GM18502 (cell line): ENCODE data around the gene SSBP1.
"Not testable (repeated sequence)": the region's sequence is repeated elsewhere in the genome, so short reads cannot be mapped to it uniquely, and the experiment has no call there.

Experiments used
- ATAC-seq: cut with Tn5 transposase; IDR thresholded peaks from one replicate; pipeline ENCODE4 v1.9.1; 2021; ENCODE audit warnings: mild to moderate bottlenecking; ENCODE audit not compliant: unreplicated experiment, poor library complexity

Gene SSBP1

DNA sequence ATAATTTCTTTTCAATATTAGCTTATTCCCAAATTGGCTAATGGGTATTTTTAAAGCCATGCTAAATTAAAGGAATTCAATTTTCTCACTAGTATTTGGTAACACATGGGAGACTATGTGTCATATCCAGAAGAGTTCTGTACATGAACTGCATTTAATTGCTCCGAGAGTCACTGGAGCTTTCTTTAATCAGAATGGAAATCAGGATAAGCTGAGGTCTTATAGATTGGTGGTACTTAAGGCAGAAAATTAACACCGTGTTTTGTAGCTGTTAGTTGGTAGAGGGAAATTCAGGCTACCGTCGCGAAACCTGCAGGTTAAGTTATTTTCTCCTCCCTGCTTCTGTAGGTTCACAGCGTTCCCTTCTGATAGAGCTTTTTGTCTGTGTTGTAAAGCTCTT, 29.8 kb upstream of the SSBP1 start, which contains the start of gene WEE2:
Gene WEE2 (plus strand): TSS at position 3 of the 400 bp plus-strand sequence. CDS start 406 bp downstream, outside the sequence.
- ATAC-seq = no peak

DNA sequence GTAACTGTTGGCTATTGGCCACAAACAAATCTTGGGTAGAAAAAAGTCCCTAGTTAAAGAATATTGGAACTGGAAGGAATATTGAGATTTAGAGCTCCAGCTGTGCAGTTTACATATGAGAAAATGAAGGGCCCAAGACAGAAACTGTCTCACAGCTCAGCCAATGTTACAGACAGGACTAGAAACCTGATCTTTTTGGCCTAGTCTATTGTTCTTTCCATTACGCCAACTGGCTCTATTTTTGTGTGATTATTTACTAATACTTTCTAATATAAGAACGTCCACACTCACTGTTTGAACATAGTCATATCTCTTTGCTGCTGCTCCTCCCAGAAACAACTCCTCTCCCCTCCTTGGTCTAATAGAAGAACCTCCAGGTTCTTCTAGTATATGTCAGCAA, 28.8 kb upstream of the SSBP1 start:
- no peak for ATAC-seq

DNA sequence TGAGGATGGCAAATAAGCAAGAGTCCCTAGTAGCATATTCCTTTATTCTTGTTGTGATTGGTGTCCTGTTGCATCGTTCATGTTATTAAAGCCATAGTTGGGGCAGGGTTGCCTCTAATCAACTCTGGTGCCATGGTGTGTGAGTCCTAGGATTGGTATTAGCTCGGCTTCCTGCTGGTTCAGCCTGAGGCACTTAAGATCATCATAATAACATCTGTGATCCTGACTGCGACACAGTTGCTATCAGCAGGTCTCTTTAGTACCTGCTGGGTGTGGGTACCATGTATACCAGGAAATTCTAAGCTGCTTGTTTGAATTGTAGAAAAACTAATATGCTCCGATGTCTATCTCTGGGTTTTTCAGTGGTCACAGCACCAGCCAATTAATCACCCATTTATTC, 28.4 kb upstream of the SSBP1 start:
- no peak for ATAC-seq

DNA sequence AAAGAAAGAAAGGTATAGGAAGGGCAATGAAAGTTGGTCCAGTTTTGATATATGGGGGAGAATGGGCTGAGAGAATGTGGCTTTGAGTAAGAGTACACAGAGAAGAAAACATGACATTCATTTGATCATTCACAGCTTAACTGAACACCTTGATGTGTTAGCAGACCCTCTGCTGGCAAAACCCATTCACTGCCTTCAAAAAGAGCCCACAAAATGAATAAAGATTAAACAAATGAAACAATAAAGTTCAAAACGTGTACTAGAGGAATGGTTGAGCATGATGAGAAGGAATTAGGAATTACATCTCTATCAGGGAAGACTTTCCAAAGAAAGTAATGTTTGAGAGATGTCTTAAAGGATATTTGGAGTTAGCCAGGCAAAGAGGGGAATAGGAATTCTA, 27.9 kb upstream of the SSBP1 start:
- no peak for ATAC-seq

- no peak for ATAC-seq
Measured at GRCh38 chr7:141712603-141713255, 25.4 kb upstream of the SSBP1 start.

DNA sequence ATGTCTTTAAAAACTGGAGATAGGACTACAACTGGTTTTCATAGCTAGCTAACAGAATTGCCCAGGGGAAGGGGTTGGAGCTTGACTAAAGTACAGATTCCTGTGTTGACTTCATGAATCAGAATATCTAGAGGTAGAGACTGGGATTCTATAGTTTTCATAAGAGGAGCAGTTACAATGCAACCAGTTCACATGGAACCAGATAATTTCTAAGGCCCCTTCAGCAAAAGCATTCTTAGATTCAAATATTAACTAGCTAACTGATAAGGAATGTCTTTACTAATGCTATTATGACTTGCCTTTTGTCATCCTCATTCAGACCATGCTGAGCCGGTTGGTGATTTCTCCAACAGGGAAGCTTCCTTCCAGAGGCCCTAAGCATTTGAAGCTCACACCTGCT, 24.3 kb upstream of the SSBP1 start:
- no peak for ATAC-seq

DNA sequence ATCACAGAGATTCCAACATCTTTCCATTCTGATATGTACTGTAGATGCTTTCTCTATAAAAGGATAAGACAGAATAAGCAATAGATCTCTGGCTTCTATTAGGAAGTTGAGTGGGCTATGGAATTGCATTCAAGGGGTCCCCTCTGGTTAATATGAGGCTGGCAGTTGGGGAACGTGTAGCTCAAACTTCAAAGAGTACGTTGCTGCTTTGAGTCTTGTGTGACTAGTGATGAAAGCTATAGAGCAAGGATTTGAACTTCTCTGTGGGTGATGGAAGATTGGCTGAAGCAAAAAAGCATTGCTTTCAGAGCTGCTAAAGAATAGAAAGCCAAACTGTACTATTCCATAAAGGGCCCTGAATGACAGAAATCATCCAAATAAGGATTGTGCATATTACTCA, 23.6 kb upstream of the SSBP1 start:
- no peak for ATAC-seq

GRCh38 chr7:141715018-141715417, 23.1 kb upstream of the SSBP1 start:
- ATAC-seq = no peak

DNA sequence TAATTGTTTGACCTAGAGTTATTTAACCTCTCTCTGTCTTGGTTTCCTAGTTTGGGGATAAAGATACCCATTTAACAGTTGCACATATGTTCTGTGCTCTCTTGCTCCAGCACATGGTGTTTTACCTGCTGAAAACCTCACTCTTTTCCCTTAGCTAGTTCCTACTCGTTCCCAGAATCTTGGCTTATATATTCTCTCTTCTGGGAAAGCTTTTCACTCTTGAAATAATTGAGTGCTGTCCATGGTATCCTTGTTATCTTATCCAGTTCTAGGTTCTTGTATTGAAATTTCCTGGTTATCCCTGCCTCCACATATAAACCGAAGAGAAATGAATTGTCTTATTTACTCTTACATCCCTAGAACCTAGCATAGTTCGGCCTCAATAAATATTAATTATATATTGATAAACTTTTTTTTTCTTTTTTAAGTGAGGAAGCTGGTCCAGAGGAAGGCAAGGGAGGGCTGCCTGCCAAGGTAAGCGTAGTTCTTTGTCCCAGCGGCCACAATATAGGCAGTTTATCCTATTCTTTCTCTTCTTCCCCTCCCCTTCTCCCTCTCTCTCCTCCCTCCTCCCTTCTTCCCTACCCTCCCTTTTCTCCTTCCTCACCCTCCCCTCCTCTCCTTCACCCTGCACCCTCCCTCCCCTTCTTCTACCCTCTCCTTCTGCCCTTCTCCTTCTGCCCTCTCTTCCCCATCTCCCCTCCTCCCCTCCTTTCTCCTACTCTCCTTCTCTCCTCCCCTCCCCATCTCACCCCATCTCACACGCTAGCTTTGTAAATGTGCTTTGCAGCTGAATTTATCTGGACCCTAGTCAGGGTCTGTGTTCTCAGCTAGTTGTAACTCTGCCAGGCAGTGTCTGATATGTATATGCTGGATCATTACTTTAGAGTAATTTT, 22.1 kb upstream of the SSBP1 start:
- no peak for ATAC-seq

GRCh38 chr7:141717450-141717849, 20.7 kb upstream of the SSBP1 start:
- ATAC-seq = no peak

GRCh38 chr7:141722529-141722928, 15.6 kb upstream of the SSBP1 start:
- ATAC-seq = no peak

- no peak for ATAC-seq
Measured at GRCh38 chr7:141729020-141729419, 9.1 kb upstream of the SSBP1 start.

- no peak for ATAC-seq
Measured at GRCh38 chr7:141731476-141732149, 6.5 kb upstream of the SSBP1 start.

GRCh38 chr7:141737118-141737835, 881 bp upstream of the SSBP1 start:
- ATAC-seq = no peak

DNA sequence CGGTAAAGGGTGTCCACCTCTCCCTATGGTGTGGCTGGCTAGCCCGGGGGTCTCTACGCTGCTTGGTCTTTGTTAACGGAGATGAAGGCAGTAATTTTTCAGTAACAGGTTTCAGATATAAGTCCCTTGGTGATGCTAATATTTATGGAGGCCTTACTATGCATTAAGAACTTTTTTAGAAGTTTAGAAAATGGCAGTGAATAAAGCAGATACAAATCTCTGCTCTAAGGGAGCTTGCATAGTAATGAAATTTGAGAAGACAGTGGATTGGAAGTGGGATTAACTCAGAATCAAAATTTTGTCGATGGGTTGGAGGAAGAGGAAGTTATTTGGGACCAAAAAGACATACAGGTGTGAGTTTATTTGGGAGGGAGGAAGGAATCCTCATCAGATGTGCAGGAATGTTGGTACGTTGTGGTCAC, 445 bp downstream of the SSBP1 start:
- no peak for ATAC-seq

GRCh38 chr7:141739250-141739649, 1.1 kb downstream of the SSBP1 start:
- no peak for ATAC-seq

GRCh38 chr7:141742229-141742628, 4.1 kb downstream of the SSBP1 start:
- ATAC-seq = no peak

DNA sequence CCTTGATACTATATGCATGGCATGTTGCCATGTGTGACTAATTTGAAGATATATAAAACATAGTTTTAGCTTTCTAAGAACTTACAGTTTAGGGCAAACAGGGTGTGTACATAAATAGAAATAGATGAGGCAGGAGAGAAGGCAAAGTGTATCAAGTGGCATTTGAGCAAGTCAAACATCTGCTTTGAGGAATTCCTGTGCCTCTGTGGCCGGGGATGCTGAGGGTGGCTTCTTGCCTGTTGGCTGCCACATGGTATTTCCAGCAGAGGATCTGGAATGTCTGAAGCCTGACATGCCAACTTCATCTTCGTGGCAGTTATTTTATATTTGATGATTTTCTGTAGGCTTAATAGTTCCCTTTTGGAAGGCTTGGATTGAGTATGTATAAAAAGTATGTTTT, 6.0 kb downstream of the SSBP1 start:
- ATAC-seq = no peak

DNA sequence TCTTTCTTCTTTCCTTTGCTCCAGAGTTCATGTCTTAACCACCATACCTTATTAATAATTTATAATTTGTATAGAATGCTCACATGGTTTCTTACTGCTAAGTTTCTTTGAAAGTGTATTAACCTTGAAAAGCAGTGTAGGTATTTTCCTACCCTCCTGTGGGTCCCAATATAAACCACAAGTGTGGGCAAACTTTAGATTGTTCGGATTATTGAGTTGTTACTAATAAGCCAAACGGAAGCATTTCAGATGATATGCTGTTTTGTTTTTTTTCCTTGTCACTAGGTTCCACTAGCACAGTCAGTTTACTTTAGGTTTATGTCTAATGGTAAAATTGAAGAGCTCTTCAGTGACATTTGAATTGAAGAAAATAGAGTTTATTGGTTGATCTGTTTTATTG, 10.2 kb downstream of the SSBP1 start:
- ATAC-seq = no peak

DNA sequence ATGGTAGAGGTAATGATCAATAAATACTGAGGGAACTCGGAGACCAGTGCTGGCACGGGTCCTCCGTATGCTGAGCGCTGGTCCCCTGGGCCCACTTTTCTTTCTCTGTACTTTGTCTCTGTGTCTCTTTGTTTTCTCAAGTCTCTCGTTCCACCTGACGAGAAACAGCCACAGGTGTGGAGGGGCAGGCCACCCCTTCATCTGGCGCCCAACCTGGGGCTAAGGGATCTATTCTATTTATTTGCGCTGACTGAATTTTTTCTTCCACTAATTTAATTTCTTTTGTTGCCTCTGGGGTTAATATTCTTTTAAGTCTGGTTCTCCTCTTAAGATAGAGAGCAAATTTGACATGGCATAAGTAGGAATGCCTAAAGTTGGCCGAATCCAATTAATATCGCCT, 13.7 kb downstream of the SSBP1 start:
- not testable (repeated sequence) for ATAC-seq
